Ovary (tissue), 3 donors: ENCODE measurements around the gene FAM107B.

ENCODE experiments used
- EP300 ChIP-seq: sonication (generic); formaldehyde crosslinking; IDR thresholded peaks from one replicate; pipeline ENCODE4 v1.6.1; 2017; ENCODE audit warnings: antibody characterized with exemption
- POLR2A ChIP-seq: fragments of 450-650 bp; IDR thresholded peaks from one replicate; pipeline ENCODE4 v1.6.1; 2017; ENCODE audit warnings: antibody characterized with exemption, mild to moderate bottlenecking, moderate library complexity
- TF ChIP-seq, protein P1 (sequence below), 3 donors: fragments of 450-650 bp in 2 of 3; fragments of 200-600 bp in 1 of 3; IDR thresholded peaks; one replicate each; pipeline versions ENCODE4 v1.5.1 to v1.8.0; 2016 to 2022; ENCODE audit warnings: antibody characterized with exemption in 3 of 3, mild to moderate bottlenecking in 1 of 3
- donor health status: DM: no; HTN: no; CAD: no.

DNA sequence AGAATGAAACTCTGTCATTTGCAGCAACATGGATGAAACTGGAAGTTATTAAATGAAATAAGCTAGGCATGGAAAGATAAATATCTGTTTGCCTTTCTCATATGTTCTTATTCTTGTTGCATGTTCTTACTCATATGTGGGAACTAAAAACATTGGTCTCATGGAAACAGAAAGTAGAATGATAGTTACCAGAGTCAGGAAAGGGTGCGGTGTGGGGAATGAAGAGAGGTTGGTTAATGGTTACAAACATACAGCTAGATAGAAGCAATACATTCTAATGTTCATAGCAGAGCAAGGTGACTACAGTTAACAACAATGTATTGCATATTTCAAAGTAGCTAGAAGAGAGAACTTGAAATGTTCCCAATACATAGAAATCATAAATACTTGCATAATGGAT is 105.1 kb downstream of the FAM107B start:
- TF ChIP-seq POLR2A (no peak), EP300 (no peak)
- TF ChIP-seq, protein P1, sequence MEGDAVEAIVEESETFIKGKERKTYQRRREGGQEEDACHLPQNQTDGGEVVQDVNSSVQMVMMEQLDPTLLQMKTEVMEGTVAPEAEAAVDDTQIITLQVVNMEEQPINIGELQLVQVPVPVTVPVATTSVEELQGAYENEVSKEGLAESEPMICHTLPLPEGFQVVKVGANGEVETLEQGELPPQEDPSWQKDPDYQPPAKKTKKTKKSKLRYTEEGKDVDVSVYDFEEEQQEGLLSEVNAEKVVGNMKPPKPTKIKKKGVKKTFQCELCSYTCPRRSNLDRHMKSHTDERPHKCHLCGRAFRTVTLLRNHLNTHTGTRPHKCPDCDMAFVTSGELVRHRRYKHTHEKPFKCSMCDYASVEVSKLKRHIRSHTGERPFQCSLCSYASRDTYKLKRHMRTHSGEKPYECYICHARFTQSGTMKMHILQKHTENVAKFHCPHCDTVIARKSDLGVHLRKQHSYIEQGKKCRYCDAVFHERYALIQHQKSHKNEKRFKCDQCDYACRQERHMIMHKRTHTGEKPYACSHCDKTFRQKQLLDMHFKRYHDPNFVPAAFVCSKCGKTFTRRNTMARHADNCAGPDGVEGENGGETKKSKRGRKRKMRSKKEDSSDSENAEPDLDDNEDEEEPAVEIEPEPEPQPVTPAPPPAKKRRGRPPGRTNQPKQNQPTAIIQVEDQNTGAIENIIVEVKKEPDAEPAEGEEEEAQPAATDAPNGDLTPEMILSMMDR (IDR thresholded peaks at IDR 0.05) = no peak
